Activated CD8-positive, alpha-beta T cell treated with anti-CD3 and anti-CD28 coated beads for 36 hours (primary cell): ENCODE data around the gene GLYATL1. TPM values are rescaled to one million over a fixed set of nuclear protein-coding genes. Genes with fewer than 3 reads are reported as not detected.

Experiments
- ATAC-seq: fragments of 200-7000 bp; cut with Tn5 transposase; one replicate; pipeline ENCODE4 v1.10.0; 2021; ENCODE audit warnings: mild to moderate bottlenecking, moderate library complexity
- CTCF ChIA-PET: fragments of 350-600 bp; sonication (Branson Sonifier 250); formaldehyde crosslinking; loops from one replicate; lab custom pipeline; 2021; ENCODE audit warnings: antibody characterized with exemption; lab: Charles Lee
- POLR2A ChIA-PET: fragments of 350-600 bp; sonication (Branson Sonifier 250); formaldehyde crosslinking; loops from one replicate; lab custom pipeline; 2021; ENCODE audit warnings: antibody characterized with exemption; lab: Charles Lee
- DNase-seq: peaks from one replicate; pipeline ENCODE4 v3.0.0-alpha.2; 2020
- H3K27ac Mint-ChIP-seq: one replicate; pipeline ENCODE4 v1.8.0; 2021; ENCODE audit warnings: mild to moderate bottlenecking, mixed read lengths
- H3K27me3 Mint-ChIP-seq: one replicate; pipeline ENCODE4 v1.8.0; 2021; ENCODE audit warnings: mixed read lengths
- H3K36me3 Mint-ChIP-seq: one replicate; pipeline ENCODE4 v1.8.0; 2021; ENCODE audit warnings: low read depth, mixed read lengths
- H3K4me1 Mint-ChIP-seq: one replicate; pipeline ENCODE4 v1.8.0; 2021; ENCODE audit warnings: low read depth, mixed read lengths
- H3K4me3 Mint-ChIP-seq: one replicate; pipeline ENCODE4 v1.8.0; 2021; ENCODE audit warnings: mild to moderate bottlenecking, moderate library complexity, mixed read lengths
- H3K9me3 Mint-ChIP-seq: one replicate; pipeline ENCODE4 v1.8.0; 2021; ENCODE audit warnings: mixed read lengths
- CTCF ChIP-seq: fragments of 200-600 bp; IDR thresholded peaks from one replicate; pipeline ENCODE4 v1.8.0; 2022; ENCODE audit warnings: antibody characterized with exemption, mild to moderate bottlenecking
- intact Hi-C: fragments of 100-400 bp; cut with micrococcal nuclease; formaldehyde crosslinking; loops from one replicate; pipeline ENCODE4 v1.10.0; 2022
- total RNA-seq, 2 experiments: library from RNA; stranded (reverse); gene quantifications; one replicate each; pipeline ENCODE4 v1.2.3, GENCODE V29; 2021

The GLYATL1 gene
- total RNA-seq, 2 experiments from 2014 or later, result 0.18 TPM; not detected in 1

- peaks cover 3% of the 10 kb centered on the region for H3K27me3 Mint-ChIP-seq
- no peak overlapping the region for H3K27ac Mint-ChIP-seq
- H3K9me3 Mint-ChIP-seq, result no peaks in the 10 kb centered on the region
- H3K4me1 Mint-ChIP-seq, result no peaks in the 10 kb centered on the region
- H3K4me3 Mint-ChIP-seq, result no peak overlapping the region
- TF ChIP-seq CTCF, result no peak
- CTCF ChIA-PET, result interaction anchor here (1.6 to 1.7 kb wide), 2 partner anchors 95 to 172 kb away, joined by 5 to 7 read pairs; no protein-coding TSS in a partner anchor
- no peak for DNase-seq
- no peaks in the 10 kb centered on the region for H3K36me3 Mint-ChIP-seq
- POLR2A ChIA-PET, result no interaction called here
- ATAC-seq, result no peak
- intact Hi-C loops, result no loop called here
Measured at GRCh38 chr11:58963551-58964104, 24.3 kb downstream of the GLYATL1 start.

- no peak for TF ChIP-seq CTCF
- intact Hi-C loops, result no loop called here
Measured at GRCh38 chr11:58965246-58965985, 26.1 kb downstream of the GLYATL1 start.

GRCh38 chr11:58968251-58968711 lies 29.0 kb downstream of the GLYATL1 start:
- Mint-ChIP-seq H3K27ac (no peak overlapping the region), H3K36me3 (no peaks in the 10 kb centered on the region), H3K27me3 (peaks cover 6% of the 10 kb centered on the region), H3K9me3 (no peaks in the 10 kb centered on the region), H3K4me3 (no peak overlapping the region), H3K4me1 (no peaks in the 10 kb centered on the region)
- no peak for TF ChIP-seq CTCF
- intact Hi-C loops, result no loop called here
- POLR2A ChIA-PET, result no interaction called here
- DNase-seq, result no peak
- ATAC-seq, result no peak
- CTCF ChIA-PET, result no interaction called here

More at GRCh38 chr11:58965246-58965985, 26.1 kb downstream of the GLYATL1 start:
- no peaks in the 10 kb centered on the region for H3K9me3 Mint-ChIP-seq
- ATAC-seq (no peak), DNase-seq (no peak)
- H3K27ac Mint-ChIP-seq, result no peak overlapping the region
- no peaks in the 10 kb centered on the region for H3K4me1 Mint-ChIP-seq
- POLR2A ChIA-PET, result no interaction called here
- CTCF ChIA-PET, result no interaction called here
- no peaks in the 10 kb centered on the region for H3K36me3 Mint-ChIP-seq
- peaks cover 6% of the 10 kb centered on the region for H3K27me3 Mint-ChIP-seq
- no peak overlapping the region for H3K4me3 Mint-ChIP-seq

- Mint-ChIP-seq H3K4me3 (no peak overlapping the region), H3K9me3 (no peaks in the 10 kb centered on the region), H3K36me3 (no peaks in the 10 kb centered on the region), H3K4me1 (no peaks in the 10 kb centered on the region), H3K27ac (no peak overlapping the region), H3K27me3 (peaks cover 1% of the 10 kb centered on the region)
- intact Hi-C loops, result no loop called here
- DNase-seq (no peak), ATAC-seq (no peak)
- TF ChIP-seq CTCF, result no peak
- ChIA-PET CTCF (no interaction called here), POLR2A (no interaction called here)
Measured at GRCh38 chr11:58977470-58977869, 38.2 kb downstream of the GLYATL1 start.

GRCh38 chr11:58979222-58979621 lies 39.9 kb downstream of the GLYATL1 start:
- no peak for DNase-seq
- H3K36me3 Mint-ChIP-seq, result no peaks in the 10 kb centered on the region
- CTCF ChIA-PET, result no interaction called here
- no peak overlapping the region for H3K4me3 Mint-ChIP-seq
- H3K9me3 Mint-ChIP-seq, result no peaks in the 10 kb centered on the region
- no peak overlapping the region for H3K27ac Mint-ChIP-seq
- intact Hi-C loops, result no loop called here
- no peaks in the 10 kb centered on the region for H3K4me1 Mint-ChIP-seq
- POLR2A ChIA-PET, result no interaction called here
- no peaks in the 10 kb centered on the region for H3K27me3 Mint-ChIP-seq
- no peak for ATAC-seq
- TF ChIP-seq CTCF, result no peak
